Measurements from ENCODE around the gene CD79A. TPM values are rescaled to one million over a fixed set of nuclear protein-coding genes. Genes with fewer than 3 reads are reported as not detected.

Gene CD79A
- total RNA-seq, 4 donors from 2014 or later, result 1.7 to 3.1 TPM; not detected in 2

DNA sequence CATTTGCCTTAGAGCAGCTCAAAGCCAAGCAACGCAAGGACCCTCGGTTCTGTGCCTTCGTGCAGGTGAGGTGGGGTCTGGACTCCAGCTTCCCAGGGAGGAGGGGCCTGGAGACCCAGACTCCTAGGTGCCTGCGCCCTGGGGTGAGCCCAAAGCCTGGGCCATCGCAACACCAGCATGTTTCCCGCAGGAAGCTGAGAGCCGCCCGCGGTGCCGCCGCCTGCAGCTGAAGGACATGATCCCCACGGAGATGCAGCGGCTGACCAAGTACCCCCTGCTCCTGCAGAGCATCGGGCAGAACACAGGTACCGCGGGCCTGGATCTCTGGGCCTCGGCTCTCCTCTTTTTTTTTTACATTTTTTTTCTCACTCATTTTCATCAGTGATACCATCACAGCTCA, 25.5 kb downstream of the CD79A start:
- no peaks in the 10 kb centered on the region for H3K9me3 ChIP-seq
- no peak overlapping the region for H3K27ac ChIP-seq
- H3K4me1 ChIP-seq, result peaks cover 0 to 13% (median 5%) of the 10 kb centered on the region in 3 donors
- 95 to 96% methylated on average over 8 to 12 of the region's 17 CpGs for whole genome bisulfite sequencing, 2 donors
- H3K36me3 ChIP-seq, result peaks cover 43 to 100% (median 54%) of the 10 kb centered on the region in 3 donors
- DNase-seq, result no peak
- no peak for TF ChIP-seq POLR2A (IDR thresholded peaks at IDR 0.05)
- TF ChIP-seq, protein P1, sequence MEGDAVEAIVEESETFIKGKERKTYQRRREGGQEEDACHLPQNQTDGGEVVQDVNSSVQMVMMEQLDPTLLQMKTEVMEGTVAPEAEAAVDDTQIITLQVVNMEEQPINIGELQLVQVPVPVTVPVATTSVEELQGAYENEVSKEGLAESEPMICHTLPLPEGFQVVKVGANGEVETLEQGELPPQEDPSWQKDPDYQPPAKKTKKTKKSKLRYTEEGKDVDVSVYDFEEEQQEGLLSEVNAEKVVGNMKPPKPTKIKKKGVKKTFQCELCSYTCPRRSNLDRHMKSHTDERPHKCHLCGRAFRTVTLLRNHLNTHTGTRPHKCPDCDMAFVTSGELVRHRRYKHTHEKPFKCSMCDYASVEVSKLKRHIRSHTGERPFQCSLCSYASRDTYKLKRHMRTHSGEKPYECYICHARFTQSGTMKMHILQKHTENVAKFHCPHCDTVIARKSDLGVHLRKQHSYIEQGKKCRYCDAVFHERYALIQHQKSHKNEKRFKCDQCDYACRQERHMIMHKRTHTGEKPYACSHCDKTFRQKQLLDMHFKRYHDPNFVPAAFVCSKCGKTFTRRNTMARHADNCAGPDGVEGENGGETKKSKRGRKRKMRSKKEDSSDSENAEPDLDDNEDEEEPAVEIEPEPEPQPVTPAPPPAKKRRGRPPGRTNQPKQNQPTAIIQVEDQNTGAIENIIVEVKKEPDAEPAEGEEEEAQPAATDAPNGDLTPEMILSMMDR (IDR thresholded peaks at IDR 0.05), result no peak
- H3K4me3 ChIP-seq, result no peak overlapping the region
- intact Hi-C loops (cut with DNase I), result no loop called here
- no peaks in the 10 kb centered on the region for H3K27me3 ChIP-seq

DNA sequence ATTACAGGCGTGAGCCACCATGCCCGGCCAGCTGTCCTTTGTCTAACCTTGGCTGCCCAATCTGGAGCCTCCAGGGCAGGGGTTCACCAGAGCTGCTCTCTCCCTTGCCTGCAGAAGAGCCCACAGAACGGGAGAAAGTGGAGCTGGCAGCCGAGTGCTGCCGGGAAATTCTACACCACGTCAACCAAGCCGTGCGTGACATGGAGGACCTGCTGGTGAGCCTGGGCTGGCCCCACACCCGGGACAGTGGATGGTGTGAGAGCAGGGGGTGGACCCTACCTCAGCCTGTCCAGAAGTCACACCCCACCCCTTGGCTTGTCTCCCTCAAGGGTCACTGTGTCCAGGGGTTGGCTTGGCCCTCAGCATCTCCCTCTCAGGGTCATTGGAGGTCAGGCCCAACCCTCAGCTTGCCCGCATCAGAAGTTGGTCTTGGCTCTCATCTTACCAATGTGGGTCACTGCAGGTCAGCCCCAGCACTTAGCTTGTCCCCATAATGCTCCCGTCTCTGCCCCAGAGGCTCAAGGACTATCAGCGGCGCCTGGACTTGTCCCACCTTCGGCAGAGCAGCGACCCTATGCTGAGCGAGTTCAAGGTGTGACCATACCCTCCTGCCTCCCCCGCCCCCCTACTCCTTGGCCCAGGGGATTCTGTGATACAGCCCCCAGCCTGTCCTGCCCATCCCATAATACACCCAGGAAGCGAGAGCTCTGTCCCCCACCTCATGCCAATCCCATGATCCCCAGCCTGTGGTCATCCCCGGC, 26.3 kb downstream of the CD79A start:
- Histone ChIP-seq H3K27me3 (no peaks in the 10 kb centered on the region), H3K4me1 (peaks cover 0 to 13% (median 5%) of the 10 kb centered on the region in 3 donors), H3K4me3 (no peak overlapping the region), H3K27ac (no peak overlapping the region), H3K9me3 (no peaks in the 10 kb centered on the region), H3K36me3 (peaks cover 40 to 100% (median 47%) of the 10 kb centered on the region in 3 donors)
- DNase-seq, result no peak
- WGBS, 2 donors, result 85 to 89% methylated on average over 2 to 14 of the region's 19 CpGs
- intact Hi-C loops (cut with DNase I), result no loop called here
- TF ChIP-seq, protein P1 (IDR thresholded peaks at IDR 0.05), result no peak

DNA sequence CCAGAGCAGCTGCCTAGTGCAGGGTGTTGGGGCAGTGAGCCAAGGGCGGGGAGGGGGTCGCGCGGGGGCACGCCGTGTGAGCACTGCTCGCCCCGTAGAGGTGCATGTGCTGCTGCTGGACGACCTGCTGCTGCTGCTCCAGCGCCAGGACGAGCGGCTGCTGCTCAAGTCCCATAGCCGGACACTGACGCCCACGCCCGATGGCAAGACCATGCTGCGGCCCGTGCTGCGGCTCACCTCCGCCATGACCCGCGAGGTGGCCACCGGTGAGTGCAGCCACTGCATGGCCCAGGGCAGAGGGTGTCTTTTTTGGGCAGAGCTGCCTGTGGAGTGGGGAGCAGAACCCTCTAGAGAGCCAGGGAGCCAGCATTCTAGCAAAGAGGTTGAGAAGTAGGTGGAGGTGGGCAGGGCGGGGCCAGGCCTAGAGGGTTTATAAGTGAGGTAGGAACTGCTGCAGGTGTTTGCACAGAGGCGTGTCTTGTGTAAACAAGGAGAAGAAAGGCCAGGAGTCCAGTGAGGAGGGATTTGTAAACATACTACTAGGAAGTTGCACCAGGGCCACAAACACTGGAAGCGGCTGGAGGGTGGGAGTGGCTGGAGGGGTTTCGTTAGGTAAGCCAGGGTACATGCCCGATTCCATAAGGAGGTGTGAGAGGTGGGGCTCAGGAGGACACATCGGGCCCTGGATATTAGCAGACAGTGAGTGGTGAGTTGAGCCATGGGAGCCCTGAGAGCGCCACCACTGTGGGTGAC, 27.2 kb downstream of the CD79A start:
- Histone ChIP-seq H3K36me3 (peaks cover 39 to 91% (median 43%) of the 10 kb centered on the region in 3 donors), H3K27me3 (no peaks in the 10 kb centered on the region), H3K9me3 (no peaks in the 10 kb centered on the region), H3K27ac (peak overlapping the region in 1 of 4 donors; percentile 28), H3K4me3 (no peak overlapping the region), H3K4me1 (peaks cover 0 to 13% (median 5%) of the 10 kb centered on the region in 3 donors)
- intact Hi-C loops (cut with DNase I), result no loop called here
- TF ChIP-seq, protein P1 (IDR thresholded peaks at IDR 0.05), result no peak
- DNase-seq, result no peak
- 61 to 74% methylated on average over 8 to 21 of the region's 30 CpGs for WGBS, 2 donors

DNA sequence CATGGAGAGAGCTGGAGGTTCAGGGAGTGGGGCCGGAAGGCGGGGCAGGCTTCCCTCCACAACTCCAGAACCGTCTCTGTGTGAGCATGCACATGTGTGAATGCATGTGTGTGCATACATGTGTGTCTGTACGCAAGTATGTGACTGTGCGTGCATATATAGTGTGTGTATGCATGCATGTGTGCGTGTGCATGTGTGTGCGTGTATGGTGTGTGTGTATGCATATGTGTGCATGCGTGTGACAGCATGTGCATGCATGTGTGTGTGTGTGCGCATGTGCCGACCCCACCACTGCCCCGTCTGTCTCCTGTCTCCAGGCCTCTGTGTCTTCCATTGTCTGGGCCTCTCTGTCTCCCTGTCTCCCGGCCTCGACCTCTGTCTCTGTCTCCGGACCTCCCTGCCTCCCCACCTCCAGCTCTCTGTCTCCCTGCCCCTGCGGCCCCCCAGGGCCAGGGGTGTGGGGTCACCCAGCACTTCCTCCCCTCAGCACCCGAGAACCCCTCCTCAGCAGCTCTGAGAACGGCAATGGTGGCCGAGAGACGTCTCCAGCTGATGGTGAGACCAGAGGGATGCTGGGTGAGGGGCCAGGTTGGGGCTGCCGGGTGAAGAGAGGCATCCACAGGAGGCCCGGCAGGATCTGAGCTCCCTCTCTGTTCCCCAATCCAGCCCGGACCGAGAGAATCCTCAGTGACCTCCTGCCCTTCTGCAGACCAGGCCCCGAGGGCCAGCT, 28.4 kb downstream of the CD79A start:
- Histone ChIP-seq H3K27me3 (peaks cover 0 to 10% (median 0%) of the 10 kb centered on the region in 4 donors), H3K4me3 (no peak overlapping the region), H3K4me1 (peaks cover 0 to 13% (median 5%) of the 10 kb centered on the region in 3 donors), H3K36me3 (peaks cover 32 to 80% (median 43%) of the 10 kb centered on the region in 3 donors), H3K9me3 (no peaks in the 10 kb centered on the region), H3K27ac (no peak overlapping the region)
- TF ChIP-seq POLR2A (IDR thresholded peaks at IDR 0.05), result no peak
- TF ChIP-seq, protein P1 (IDR thresholded peaks at IDR 0.05), result no peak
- intact Hi-C loops (cut with DNase I), result no loop called here
- 86 to 90% methylated on average over 14 to 17 of the region's 24 CpGs for WGBS, 2 donors
- DNase-seq, result no peak

All from esophagus squamous epithelium (tissue), 5 donors.